GM21576 (cell line): ENCODE measurements around the gene JAZF1.

Source experiments
- ATAC-seq: cut with Tn5 transposase; IDR thresholded peaks from one replicate; pipeline ENCODE4 v1.9.1; 2021; ENCODE audit warnings: mild to moderate bottlenecking, moderate library complexity; ENCODE audit not compliant: unreplicated experiment

JAZF1 gene

GRCh38 chr7:28192786-28193585, 12.4 kb upstream of the JAZF1 start:
- ATAC-seq = no peak

- ATAC-seq = no peak
These were observed 11.2 kb upstream of the JAZF1 start for GRCh38 chr7:28191751-28192150.

GRCh38 chr7:28191184-28191583, 10.6 kb upstream of the JAZF1 start:
- no peak for ATAC-seq

GRCh38 chr7:28190077-28190710, 9.6 kb upstream of the JAZF1 start:
- no peak for ATAC-seq

GRCh38 chr7:28187012-28187411, 6.4 kb upstream of the JAZF1 start:
- no peak for ATAC-seq

- no peak for ATAC-seq
These were observed 3.0 kb upstream of the JAZF1 start for GRCh38 chr7:28183627-28184026.

- ATAC-seq = no peak
These were observed 1.5 kb upstream of the JAZF1 start for GRCh38 chr7:28182071-28182471.

- ATAC-seq = no peak
These were observed 821 bp upstream of the JAZF1 start for GRCh38 chr7:28181416-28181815.

- no peak for ATAC-seq
These were observed 598 bp downstream of the JAZF1 start for GRCh38 chr7:28180031-28180363.

- no peak for ATAC-seq
These were observed 1.2 kb downstream of the JAZF1 start for GRCh38 chr7:28179120-28180030.

GRCh38 chr7:28178599-28178998, 2.0 kb downstream of the JAZF1 start:
- no peak for ATAC-seq

GRCh38 chr7:28177836-28178235, 2.8 kb downstream of the JAZF1 start:
- ATAC-seq = no peak

- no peak for ATAC-seq
These were observed 4.0 kb downstream of the JAZF1 start for GRCh38 chr7:28176645-28177044.

- no peak for ATAC-seq
These were observed 4.4 kb downstream of the JAZF1 start for GRCh38 chr7:28176174-28176573.

GRCh38 chr7:28174901-28175661, 5.5 kb downstream of the JAZF1 start:
- no peak for ATAC-seq

GRCh38 chr7:28174442-28174841, 6.2 kb downstream of the JAZF1 start:
- ATAC-seq = no peak

- ATAC-seq = no peak
These were observed 7.1 kb downstream of the JAZF1 start for GRCh38 chr7:28173531-28173930.

GRCh38 chr7:28172958-28173357, 7.6 kb downstream of the JAZF1 start:
- ATAC-seq = no peak

- ATAC-seq = no peak
These were observed 9.9 kb downstream of the JAZF1 start for GRCh38 chr7:28170701-28171100.

- ATAC-seq = no peak
These were observed 11.4 kb downstream of the JAZF1 start for GRCh38 chr7:28169230-28169629.
